ENCODE data around the gene MAMDC2.

DNA sequence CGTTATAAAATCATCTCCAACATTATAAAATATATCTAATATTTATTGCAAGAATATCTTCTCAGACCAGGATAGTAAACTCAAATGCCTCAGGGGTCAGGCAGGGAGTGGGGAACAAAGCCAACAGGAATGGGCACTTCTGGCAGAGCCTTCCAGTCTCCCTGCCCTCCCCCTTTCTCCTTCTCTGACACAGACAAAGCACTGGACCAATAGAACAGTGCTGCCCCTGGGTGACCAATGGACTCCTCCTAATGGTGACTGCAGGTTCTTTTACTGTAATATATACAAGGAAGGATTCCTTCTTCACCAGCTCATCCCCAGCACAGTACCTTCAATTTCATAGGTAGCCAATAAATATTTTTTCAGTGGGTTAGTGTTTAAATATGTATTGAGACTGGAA lies 31.1 kb upstream of the MAMDC2 start:
- no peak for TF ChIP-seq POLR2A (IDR thresholded peaks at IDR 0.05; ENCODE audit: low read depth, low read length)
- no peak for TF ChIP-seq POLR2AphosphoS5 (IDR thresholded peaks at IDR 0.05; ENCODE audit: low read depth, low read length)

Data from GM12892 (cell line).